Measurements from ENCODE around the gene CYP4F11. TPM values are rescaled to one million over a fixed set of nuclear protein-coding genes. Genes with fewer than 3 reads are reported as not detected.
A peak's percentile ranks its signal among the peaks of the same experiment; 100 is the strongest.

Gene CYP4F11
- total and polyA plus RNA-seq, 2 of the 13 experiments (the other 11 are each of a cell fraction or from before 2014, with no cell fraction given) = 7.8 to 8.4 TPM

- Histone ChIP-seq H3K36me3 (replicated peaks in 1 of 2; ENCODE audit: control insufficient read depth in 1 of 2, insufficient read depth in 2 of 2, low read length in 2 of 2) (no peaks in the 10 kb centered on the region), H3K4me2 (ENCODE audit: low read depth, low read length) (no peak overlapping the region), H3K4me3 (replicated peaks in 1 of 3; ENCODE audit: insufficient read depth in 1 of 3, low read depth in 2 of 3, low read length in 3 of 3) (no peak overlapping the region), H3K27ac (ENCODE audit: extremely low read length, insufficient read depth, low read length) (no peak overlapping the region), H2AFZ (ENCODE audit: low read length) (no peak overlapping the region), H4K20me1 (ENCODE audit: insufficient read depth, low read length) (no peaks in the 10 kb centered on the region), H3K79me2 (ENCODE audit: insufficient read depth, low read length) (no peaks in the 10 kb centered on the region), H3K27me3 (ENCODE audit: control insufficient read depth in 1 of 2, insufficient read depth in 2 of 2, low read length in 2 of 2) (no peaks in the 10 kb centered on the region), H3K9me3 (ENCODE audit: low read length) (no peaks in the 10 kb centered on the region), H3K9ac (ENCODE audit: insufficient read depth, low read depth, low read length) (no peak overlapping the region), H3K4me1 (ENCODE audit: insufficient read depth, low read length) (peaks cover 16% of the 10 kb centered on the region; the same call in 1 of the 2 replicates)
- CTCF ChIA-PET (ENCODE audit: low intra/inter-chr PET ratio, low total read pairs) = no interaction called here
- ATAC-seq (no peak), FAIRE-seq (no peak), DNase-seq (ENCODE audit: low spot score) (no peak)
- WGBS (ENCODE audit: low lambda C conversion rate) = 67% methylated on average over 5 of the region's 6 CpGs
- BruUV-seq (replicated peaks) = no TSS peak
- in situ Hi-C loops (cut with HindIII; ENCODE audit: extremely low pct_ligation_motif_present, low pct_unique_long_range_greater_than_20kb) (no loop called here), intact Hi-C loops (cut with micrococcal nuclease; ENCODE audit: unreplicated experiment) (no loop called here)
- POLR2A ChIA-PET = no interaction called here
- TF ChIP-seq MIER2 (CRISPR knock-in tag; IDR thresholded peaks at IDR 0.05) (peak; percentile 88), SMC3 (IDR thresholded peaks at IDR 0.05; ENCODE audit: low read length) (no peak), RFX3 (CRISPR knock-in tag; IDR thresholded peaks at IDR 0.05) (no peak), MYC (CRISPR knock-in tag; IDR thresholded peaks at IDR 0.05; ENCODE audit: borderline replicate concordance) (no peak), ZNF639 (CRISPR knock-in tag; conservative IDR thresholded peaks at IDR 0.05) (no peak), FUBP1 (CRISPR knock-in tag; IDR thresholded peaks at IDR 0.05; ENCODE audit: borderline replicate concordance) (no peak)
- TF ChIP-seq, protein P1, sequence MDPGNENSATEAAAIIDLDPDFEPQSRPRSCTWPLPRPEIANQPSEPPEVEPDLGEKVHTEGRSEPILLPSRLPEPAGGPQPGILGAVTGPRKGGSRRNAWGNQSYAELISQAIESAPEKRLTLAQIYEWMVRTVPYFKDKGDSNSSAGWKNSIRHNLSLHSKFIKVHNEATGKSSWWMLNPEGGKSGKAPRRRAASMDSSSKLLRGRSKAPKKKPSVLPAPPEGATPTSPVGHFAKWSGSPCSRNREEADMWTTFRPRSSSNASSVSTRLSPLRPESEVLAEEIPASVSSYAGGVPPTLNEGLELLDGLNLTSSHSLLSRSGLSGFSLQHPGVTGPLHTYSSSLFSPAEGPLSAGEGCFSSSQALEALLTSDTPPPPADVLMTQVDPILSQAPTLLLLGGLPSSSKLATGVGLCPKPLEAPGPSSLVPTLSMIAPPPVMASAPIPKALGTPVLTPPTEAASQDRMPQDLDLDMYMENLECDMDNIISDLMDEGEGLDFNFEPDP (CRISPR knock-in tag; conservative IDR thresholded peaks at IDR 0.05) = no peak
- TF ChIP-seq, protein P2, sequence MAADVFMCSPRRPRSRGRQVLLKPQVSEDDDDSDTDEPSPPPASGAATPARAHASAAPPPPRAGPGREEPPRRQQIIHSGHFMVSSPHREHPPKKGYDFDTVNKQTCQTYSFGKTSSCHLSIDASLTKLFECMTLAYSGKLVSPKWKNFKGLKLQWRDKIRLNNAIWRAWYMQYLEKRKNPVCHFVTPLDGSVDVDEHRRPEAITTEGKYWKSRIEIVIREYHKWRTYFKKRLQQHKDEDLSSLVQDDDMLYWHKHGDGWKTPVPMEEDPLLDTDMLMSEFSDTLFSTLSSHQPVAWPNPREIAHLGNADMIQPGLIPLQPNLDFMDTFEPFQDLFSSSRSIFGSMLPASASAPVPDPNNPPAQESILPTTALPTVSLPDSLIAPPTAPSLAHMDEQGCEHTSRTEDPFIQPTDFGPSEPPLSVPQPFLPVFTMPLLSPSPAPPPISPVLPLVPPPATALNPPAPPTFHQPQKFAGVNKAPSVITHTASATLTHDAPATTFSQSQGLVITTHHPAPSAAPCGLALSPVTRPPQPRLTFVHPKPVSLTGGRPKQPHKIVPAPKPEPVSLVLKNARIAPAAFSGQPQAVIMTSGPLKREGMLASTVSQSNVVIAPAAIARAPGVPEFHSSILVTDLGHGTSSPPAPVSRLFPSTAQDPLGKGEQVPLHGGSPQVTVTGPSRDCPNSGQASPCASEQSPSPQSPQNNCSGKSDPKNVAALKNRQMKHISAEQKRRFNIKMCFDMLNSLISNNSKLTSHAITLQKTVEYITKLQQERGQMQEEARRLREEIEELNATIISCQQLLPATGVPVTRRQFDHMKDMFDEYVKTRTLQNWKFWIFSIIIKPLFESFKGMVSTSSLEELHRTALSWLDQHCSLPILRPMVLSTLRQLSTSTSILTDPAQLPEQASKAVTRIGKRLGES (CRISPR knock-in tag; IDR thresholded peaks at IDR 0.05; ENCODE audit: borderline replicate concordance) = no peak
- TF ChIP-seq, protein P3, sequence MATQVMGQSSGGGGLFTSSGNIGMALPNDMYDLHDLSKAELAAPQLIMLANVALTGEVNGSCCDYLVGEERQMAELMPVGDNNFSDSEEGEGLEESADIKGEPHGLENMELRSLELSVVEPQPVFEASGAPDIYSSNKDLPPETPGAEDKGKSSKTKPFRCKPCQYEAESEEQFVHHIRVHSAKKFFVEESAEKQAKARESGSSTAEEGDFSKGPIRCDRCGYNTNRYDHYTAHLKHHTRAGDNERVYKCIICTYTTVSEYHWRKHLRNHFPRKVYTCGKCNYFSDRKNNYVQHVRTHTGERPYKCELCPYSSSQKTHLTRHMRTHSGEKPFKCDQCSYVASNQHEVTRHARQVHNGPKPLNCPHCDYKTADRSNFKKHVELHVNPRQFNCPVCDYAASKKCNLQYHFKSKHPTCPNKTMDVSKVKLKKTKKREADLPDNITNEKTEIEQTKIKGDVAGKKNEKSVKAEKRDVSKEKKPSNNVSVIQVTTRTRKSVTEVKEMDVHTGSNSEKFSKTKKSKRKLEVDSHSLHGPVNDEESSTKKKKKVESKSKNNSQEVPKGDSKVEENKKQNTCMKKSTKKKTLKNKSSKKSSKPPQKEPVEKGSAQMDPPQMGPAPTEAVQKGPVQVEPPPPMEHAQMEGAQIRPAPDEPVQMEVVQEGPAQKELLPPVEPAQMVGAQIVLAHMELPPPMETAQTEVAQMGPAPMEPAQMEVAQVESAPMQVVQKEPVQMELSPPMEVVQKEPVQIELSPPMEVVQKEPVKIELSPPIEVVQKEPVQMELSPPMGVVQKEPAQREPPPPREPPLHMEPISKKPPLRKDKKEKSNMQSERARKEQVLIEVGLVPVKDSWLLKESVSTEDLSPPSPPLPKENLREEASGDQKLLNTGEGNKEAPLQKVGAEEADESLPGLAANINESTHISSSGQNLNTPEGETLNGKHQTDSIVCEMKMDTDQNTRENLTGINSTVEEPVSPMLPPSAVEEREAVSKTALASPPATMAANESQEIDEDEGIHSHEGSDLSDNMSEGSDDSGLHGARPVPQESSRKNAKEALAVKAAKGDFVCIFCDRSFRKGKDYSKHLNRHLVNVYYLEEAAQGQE (IDR thresholded peaks at IDR 0.05; ENCODE audit: borderline replicate concordance in 1 of 2, low read depth in 1 of 2, low read length in 2 of 2) = peak; percentile 69 to 92
- TF ChIP-seq, protein P4, sequence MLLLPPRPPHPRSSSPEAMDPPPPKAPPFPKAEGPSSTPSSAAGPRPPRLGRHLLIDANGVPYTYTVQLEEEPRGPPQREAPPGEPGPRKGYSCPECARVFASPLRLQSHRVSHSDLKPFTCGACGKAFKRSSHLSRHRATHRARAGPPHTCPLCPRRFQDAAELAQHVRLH (CRISPR knock-in tag; IDR thresholded peaks at IDR 0.05; ENCODE audit: borderline replicate concordance, low read depth) = no peak
These were observed 28.0 kb upstream of the CYP4F11 start for GRCh38 chr19:15962319-15962718.

Measured in HepG2 (cell line).